Inferior parietal cortex (tissue), 1 donor: ENCODE data around the gene RHOB.
"Not testable (repeated sequence)": the region's sequence is repeated elsewhere in the genome, so short reads cannot be mapped to it uniquely, and the experiment has no call there.

Experiments used
- DNase-seq: peaks from one replicate; pipeline ENCODE4 v3.0.0-alpha.2; 2016; ENCODE audit errors: extremely low spot score

The RHOB gene

GRCh38 chr2:20491739-20492531, 45.1 kb downstream of the RHOB start:
- DNase-seq, result no peak

- DNase-seq, result not testable (repeated sequence)
These were observed 46.2 kb downstream of the RHOB start for GRCh38 chr2:20493095-20493494.

DNA sequence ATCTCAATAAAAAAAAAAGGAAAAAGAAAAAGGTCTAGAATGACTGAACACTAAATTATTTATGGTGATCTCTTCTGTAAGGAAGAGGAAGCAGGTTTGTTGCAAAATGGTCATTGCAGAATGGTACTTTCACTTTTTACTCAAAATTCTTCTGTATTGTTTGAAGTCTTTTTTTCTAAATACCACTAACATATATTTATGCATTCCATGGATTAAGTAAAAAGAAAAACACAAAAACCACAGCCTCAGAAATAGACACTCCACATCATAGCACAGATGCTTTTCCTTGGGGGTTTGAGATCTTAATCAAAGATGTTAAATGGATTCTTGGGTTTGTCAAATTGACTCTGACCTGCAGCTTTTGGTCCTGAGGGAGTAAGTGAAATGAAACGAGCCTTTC, 47.4 kb downstream of the RHOB start:
- DNase-seq, result no peak

DNA sequence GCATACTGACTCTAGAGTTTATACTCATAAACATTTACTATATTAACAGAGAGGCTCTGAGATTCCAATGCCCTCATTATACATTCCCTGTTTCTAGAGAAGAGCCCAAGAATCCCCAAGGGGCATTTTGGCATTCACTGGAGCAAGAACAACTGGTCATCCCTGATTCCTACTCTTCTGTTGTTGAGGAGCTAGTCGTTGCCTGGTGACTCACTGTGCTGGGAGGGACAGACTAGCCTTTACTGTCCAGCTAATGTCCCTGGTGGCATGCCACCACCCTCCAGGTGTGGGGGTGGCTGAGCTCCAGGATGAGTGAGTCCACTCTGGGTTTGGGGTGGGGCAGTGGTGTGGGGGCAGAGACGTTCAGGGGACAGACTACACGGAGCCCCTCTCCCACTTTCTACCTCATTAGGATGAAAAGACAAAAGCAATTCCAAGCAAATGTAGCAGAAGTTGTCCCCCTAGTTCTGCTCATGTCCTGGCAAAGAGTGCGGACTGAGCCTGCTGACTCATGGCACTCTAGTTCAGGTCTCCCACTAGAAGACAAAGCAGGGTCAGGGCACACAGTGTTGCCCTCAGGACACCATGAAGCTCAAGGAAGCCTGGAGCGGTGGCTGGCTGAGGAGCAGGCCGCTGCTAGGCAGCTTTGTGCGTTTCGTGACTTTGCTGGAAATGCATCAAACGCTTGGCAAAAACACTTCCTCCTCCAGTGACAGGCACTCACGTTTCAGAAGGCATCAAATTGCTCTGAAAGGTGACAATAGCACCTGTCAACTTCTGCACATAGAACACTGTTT, 49.4 kb downstream of the RHOB start:
- no peak for DNase-seq

GRCh38 chr2:20496942-20497341, 50.1 kb downstream of the RHOB start:
- DNase-seq, result no peak
